Esophagus muscularis mucosa (tissue), 4 donors: ENCODE measurements around the gene DDHD1. TPM values are rescaled to one million over a fixed set of nuclear protein-coding genes. Genes with fewer than 3 reads are reported as not detected.

Source experiments
- DNase-seq: peaks from one replicate; pipeline ENCODE4 v3.0.0-alpha.2; 2017; ENCODE audit errors: extremely low spot score
- H3K27ac ChIP-seq, 4 donors: fragments of 200-600 bp; sonication (generic); replicated peaks in 1 of 4; 1 replicate in 3 of 4; 2 replicates in 1 of 4; pipeline ENCODE4 v1.5.1; 2016 to 2019; ENCODE audit warnings: mild to moderate bottlenecking in 1 of 4
- H3K27me3 ChIP-seq, 4 donors: fragments of 200-600 bp; sonication (generic); one replicate each; pipeline versions ENCODE4 v1.5.1 to v1.6.0; 2016 to 2019
- H3K36me3 ChIP-seq, 4 donors: fragments of 200-600 bp; sonication (generic); one replicate each; pipeline ENCODE4 v1.5.1; 2016 to 2019
- H3K4me1 ChIP-seq, 4 donors: fragments of 200-600 bp; sonication (generic); one replicate each; pipeline ENCODE4 v1.5.1; 2016 to 2019
- H3K4me3 ChIP-seq, 4 donors: fragments of 200-600 bp; sonication (generic); 1 replicate in 2 of 4; 2 replicates in 2 of 4; pipeline ENCODE4 v1.5.1; 2016 to 2019; ENCODE audit warnings: mild to moderate bottlenecking in 4 of 4, moderate library complexity in 1 of 4
- H3K9me3 ChIP-seq, 4 donors: fragments of 200-600 bp; sonication (generic); 1 replicate in 3 of 4; 2 replicates in 1 of 4; pipeline ENCODE4 v1.5.1; 2016 to 2019
- EP300 ChIP-seq: sonication (generic); formaldehyde crosslinking; IDR thresholded peaks from one replicate; pipeline ENCODE4 v1.6.1; 2017; ENCODE audit warnings: antibody characterized with exemption
- POLR2A ChIP-seq: fragments of 450-650 bp; IDR thresholded peaks from one replicate; pipeline ENCODE4 v1.6.1; 2017; ENCODE audit warnings: antibody characterized with exemption, moderate library complexity, mild to moderate bottlenecking, low read depth
- POLR2AphosphoS5 ChIP-seq, 2 donors: sonication (generic); formaldehyde crosslinking; IDR thresholded peaks; one replicate each; pipeline ENCODE4 v1.6.1; 2017; ENCODE audit warnings: antibody characterized with exemption in 2 of 2
- WGBS: methylation state at CpG from one replicate; pipeline ENCODE4 v1.1.5; 2018; 5-methylcytosine and 5-hydroxymethylcytosine counted together
- intact Hi-C: fragments of 100-400 bp; cut with DNase I; formaldehyde crosslinking; loops from one replicate; pipeline ENCODE4 v1.15.1; 2023
- total RNA-seq, 4 donors: library from RNA; depleted of rRNA; stranded (reverse); fragments of >200 nt; gene quantifications; one replicate each; pipeline versions ENCODE4 v1.1.0 to v1.2.1, GENCODE V29; 2016
- TF ChIP-seq, protein P1 (sequence below), 3 experiments: fragments of 200-600 bp in 2 of 3; fragments of 450-650 bp in 1 of 3; sonication (generic) in 2 of 3; IDR thresholded peaks; one replicate each; pipeline ENCODE4 v1.5.1; 2017 to 2019; ENCODE audit warnings: antibody characterized with exemption in 3 of 3, mild to moderate bottlenecking in 2 of 3, moderate library complexity in 1 of 3

Gene DDHD1
- total RNA-seq, 4 donors from 2014 or later = 15.4 to 19.9 (median 16.2) TPM

DNA sequence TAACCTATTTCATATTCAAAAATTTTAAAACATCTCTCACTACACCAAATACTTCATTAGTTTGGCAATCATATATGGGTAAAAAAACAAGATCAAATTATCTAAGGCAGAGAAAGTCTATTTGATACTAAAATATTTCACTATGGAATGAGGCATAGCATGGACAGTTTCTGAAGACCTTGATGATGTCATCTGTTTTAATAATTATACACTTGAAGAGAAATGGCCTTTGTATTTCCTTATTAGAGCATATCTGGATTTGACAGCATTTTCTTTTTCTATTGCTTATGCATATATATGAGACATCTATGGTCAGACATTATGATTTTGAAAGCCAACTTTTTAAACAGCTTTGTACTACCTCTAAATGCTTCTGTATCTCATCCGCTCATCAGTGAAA is 88.6 kb downstream of the DDHD1 start:
- H3K27ac ChIP-seq = no peak overlapping the region
- intact Hi-C loops = no loop called here
- WGBS = 96% methylated on average over 1 of the region's 1 CpG
- H3K36me3 ChIP-seq = peaks cover 0 to 9% (median 0%) of the 10 kb centered on the region in 4 donors
- H3K27me3 ChIP-seq = no peaks in the 10 kb centered on the region
- no peak overlapping the region for H3K4me3 ChIP-seq
- TF ChIP-seq POLR2A = no peak
- TF ChIP-seq, protein P1, sequence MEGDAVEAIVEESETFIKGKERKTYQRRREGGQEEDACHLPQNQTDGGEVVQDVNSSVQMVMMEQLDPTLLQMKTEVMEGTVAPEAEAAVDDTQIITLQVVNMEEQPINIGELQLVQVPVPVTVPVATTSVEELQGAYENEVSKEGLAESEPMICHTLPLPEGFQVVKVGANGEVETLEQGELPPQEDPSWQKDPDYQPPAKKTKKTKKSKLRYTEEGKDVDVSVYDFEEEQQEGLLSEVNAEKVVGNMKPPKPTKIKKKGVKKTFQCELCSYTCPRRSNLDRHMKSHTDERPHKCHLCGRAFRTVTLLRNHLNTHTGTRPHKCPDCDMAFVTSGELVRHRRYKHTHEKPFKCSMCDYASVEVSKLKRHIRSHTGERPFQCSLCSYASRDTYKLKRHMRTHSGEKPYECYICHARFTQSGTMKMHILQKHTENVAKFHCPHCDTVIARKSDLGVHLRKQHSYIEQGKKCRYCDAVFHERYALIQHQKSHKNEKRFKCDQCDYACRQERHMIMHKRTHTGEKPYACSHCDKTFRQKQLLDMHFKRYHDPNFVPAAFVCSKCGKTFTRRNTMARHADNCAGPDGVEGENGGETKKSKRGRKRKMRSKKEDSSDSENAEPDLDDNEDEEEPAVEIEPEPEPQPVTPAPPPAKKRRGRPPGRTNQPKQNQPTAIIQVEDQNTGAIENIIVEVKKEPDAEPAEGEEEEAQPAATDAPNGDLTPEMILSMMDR (IDR thresholded peaks at IDR 0.05) = no peak
- TF ChIP-seq EP300 = no peak
- no peak for TF ChIP-seq POLR2AphosphoS5 (IDR thresholded peaks at IDR 0.05)
- H3K4me1 ChIP-seq = no peaks in the 10 kb centered on the region
- no peak for DNase-seq
- no peaks in the 10 kb centered on the region for H3K9me3 ChIP-seq

DNA sequence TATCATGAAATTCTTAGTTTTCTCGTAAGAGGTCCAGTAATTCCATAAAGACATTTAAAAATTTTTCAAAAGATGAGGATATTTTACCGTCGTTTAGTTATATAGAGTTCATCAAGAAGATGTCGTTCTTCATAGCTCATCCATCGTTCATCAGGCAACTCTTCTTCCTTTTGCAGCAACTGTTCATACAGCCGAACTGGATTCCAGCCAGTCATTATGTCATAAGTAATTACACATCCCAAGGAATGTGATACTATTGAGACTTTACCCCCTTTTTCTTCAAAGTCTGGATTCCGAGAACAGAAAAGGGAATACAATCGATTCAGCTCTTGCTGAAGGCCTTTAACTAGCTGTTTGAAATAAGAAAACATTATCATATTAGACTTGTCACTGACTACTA is 90.3 kb downstream of the DDHD1 start:
- 82% methylated on average over 8 of the region's 8 CpGs for WGBS
- no peak for DNase-seq
- intact Hi-C loops = no loop called here

DNA sequence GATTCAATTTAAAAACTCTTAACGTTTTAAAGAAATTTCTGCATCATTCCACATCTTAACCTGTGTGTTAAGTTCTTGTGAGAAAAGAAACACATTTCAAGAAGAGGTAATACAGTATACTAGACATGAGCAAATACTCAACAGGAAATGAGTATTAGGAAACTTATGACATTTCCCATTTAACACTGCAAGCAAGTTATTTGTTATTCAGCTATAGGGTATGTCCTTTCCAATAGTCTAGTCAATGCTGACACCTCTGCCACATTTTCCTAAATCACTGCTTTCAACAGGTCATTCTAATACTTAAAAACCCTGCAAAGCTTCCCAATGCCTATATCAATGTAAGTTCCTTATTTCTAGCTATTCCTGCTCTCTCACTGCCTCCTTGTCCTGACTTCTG is 93.1 kb downstream of the DDHD1 start:
- intact Hi-C loops = no loop called here
- no peaks in the 10 kb centered on the region for H3K9me3 ChIP-seq
- no peak overlapping the region for H3K4me3 ChIP-seq
- TF ChIP-seq, protein P1 (IDR thresholded peaks at IDR 0.05) = no peak
- TF ChIP-seq POLR2AphosphoS5 (IDR thresholded peaks at IDR 0.05) = no peak
- TF ChIP-seq EP300 = no peak
- TF ChIP-seq POLR2A = no peak
- 72% methylated on average over 1 of the region's 1 CpG for WGBS
- no peaks in the 10 kb centered on the region for H3K27me3 ChIP-seq
- H3K27ac ChIP-seq = no peak overlapping the region
- H3K36me3 ChIP-seq = peaks cover 0 to 9% (median 0%) of the 10 kb centered on the region in 4 donors
- no peak for DNase-seq
- peaks cover 0 to 32% (median 30%) of the 10 kb centered on the region in 4 donors for H3K4me1 ChIP-seq

More for the DNA sequence above, 90.3 kb downstream of the DDHD1 start:
- TF ChIP-seq EP300 = no peak
- no peak for TF ChIP-seq POLR2A
- no peak for TF ChIP-seq POLR2AphosphoS5 (IDR thresholded peaks at IDR 0.05)
- TF ChIP-seq, protein P1 (IDR thresholded peaks at IDR 0.05) = no peak
- Histone ChIP-seq H3K4me1 (peaks cover 0 to 4% (median 4%) of the 10 kb centered on the region in 4 donors), H3K4me3 (no peak overlapping the region), H3K27me3 (no peaks in the 10 kb centered on the region), H3K9me3 (no peaks in the 10 kb centered on the region), H3K27ac (no peak overlapping the region), H3K36me3 (peaks cover 0 to 9% (median 0%) of the 10 kb centered on the region in 4 donors)

DNA sequence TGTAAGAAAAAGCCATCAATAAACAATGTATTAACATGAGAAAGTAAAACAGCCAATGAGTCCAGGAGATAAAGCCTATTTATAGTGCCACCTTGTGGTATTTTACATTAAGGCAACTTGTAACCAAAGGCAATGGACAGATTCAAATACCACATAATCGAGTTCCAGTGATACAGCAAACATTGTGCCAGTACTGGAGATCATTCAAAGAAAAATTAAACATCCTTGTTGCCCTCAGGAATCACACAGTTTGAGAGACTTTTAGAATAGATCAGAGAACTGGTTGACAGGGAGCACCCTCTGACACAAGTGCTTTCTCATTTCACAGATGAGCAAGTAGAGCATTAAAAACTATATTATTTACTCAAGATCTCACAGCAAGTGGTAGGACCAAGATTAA is 98.1 kb downstream of the DDHD1 start:
- Histone ChIP-seq H3K9me3 (no peaks in the 10 kb centered on the region), H3K4me3 (no peak overlapping the region), H3K36me3 (peaks cover 0 to 4% (median 0%) of the 10 kb centered on the region in 4 donors), H3K27ac (peak overlapping the region; percentile 22 to 52 (median 38)), H3K4me1 (peaks cover 0 to 41% (median 40%) of the 10 kb centered on the region in 4 donors), H3K27me3 (no peaks in the 10 kb centered on the region)
- WGBS = 0% methylated on average over 1 of the region's 1 CpG
- TF ChIP-seq, protein P1 (IDR thresholded peaks at IDR 0.05) = peak; percentile 66 to 82 (median 75)
- no peak for TF ChIP-seq EP300
- DNase-seq = no peak
- intact Hi-C loops = loop anchor here (2.0 to 5.0 kb wide), 3 partner anchors 93 to 234 kb away; partner anchors contain the start of gene DDHD1

DNA sequence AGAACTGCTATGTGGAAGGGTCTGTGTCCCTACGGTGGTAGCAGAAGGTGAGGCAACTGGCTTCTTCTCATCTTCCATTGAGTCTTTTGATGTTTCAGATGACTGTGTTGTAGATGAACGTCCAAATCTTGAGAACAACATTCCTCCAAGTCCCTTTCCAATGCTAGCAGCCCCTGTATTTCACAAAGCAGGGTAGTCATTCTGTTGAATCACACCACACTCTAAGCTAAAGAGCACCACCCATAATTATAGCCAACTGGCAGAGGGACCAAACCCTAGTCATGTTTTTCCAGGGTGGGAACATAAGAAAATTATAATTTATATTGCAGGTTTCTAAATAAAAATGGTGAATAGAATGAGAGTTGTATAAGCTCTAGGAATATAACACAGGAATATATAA is 98.7 kb downstream of the DDHD1 start:
- Histone ChIP-seq H3K27me3 (no peaks in the 10 kb centered on the region), H3K4me1 (peaks cover 0 to 41% (median 40%) of the 10 kb centered on the region in 4 donors), H3K27ac (peak overlapping the region in 3 of 4 donors; percentile 27 to 52 (median 48)), H3K9me3 (no peaks in the 10 kb centered on the region), H3K4me3 (no peak overlapping the region), H3K36me3 (peaks cover 0 to 4% (median 0%) of the 10 kb centered on the region in 4 donors)
- 63% methylated on average over 2 of the region's 2 CpGs for WGBS
- intact Hi-C loops = loop anchor here (2.0 to 5.0 kb wide), 3 partner anchors 42 to 234 kb away; no protein-coding TSS in a partner anchor
- no peak for DNase-seq
- peak in 1 of 2 donors; percentile 5 for TF ChIP-seq POLR2AphosphoS5 (IDR thresholded peaks at IDR 0.05)
- TF ChIP-seq POLR2A = no peak
- no peak for TF ChIP-seq EP300
- TF ChIP-seq, protein P1 (IDR thresholded peaks at IDR 0.05) = no peak
